ENCODE measurements around the gene HLA-DOA. TPM values are rescaled to one million over a fixed set of nuclear protein-coding genes. Genes with fewer than 3 reads are reported as not detected.

HLA-DOA gene
- polyA plus RNA-seq, 4 donors, result 4.5 to 5.7 (median 5.0) TPM

GRCh38 chr6:32968093-32968866 lies 41.1 kb downstream of the HLA-DOA start, which contains the start of gene BRD2:
TSS of gene BRD2 (plus strand) at chr6:32968594. CDS start at chr6:32972899, 4,305 bp downstream.
- peak; percentile 94 to 98 (median 95) for DNase-seq (ENCODE audit: low read depth in 4 of 4, low spot score in 3 of 4)

- DNase-seq (ENCODE audit: low read depth in 4 of 4, low spot score in 3 of 4), result no peak
Observed at GRCh38 chr6:32967151-32968091, 42.0 kb downstream of the HLA-DOA start.

GRCh38 chr6:32964776-32965175 lies 44.6 kb downstream of the HLA-DOA start:
- no peak for DNase-seq (ENCODE audit: low read depth in 4 of 4, low spot score in 3 of 4)

GRCh38 chr6:32963866-32964265 lies 45.5 kb downstream of the HLA-DOA start:
- no peak for DNase-seq (ENCODE audit: low read depth in 4 of 4, low spot score in 3 of 4)

- DNase-seq (ENCODE audit: low read depth in 4 of 4, low spot score in 3 of 4), result no peak
Observed at GRCh38 chr6:32962213-32962826, 47.1 kb downstream of the HLA-DOA start.

- DNase-seq (ENCODE audit: low read depth in 4 of 4, low spot score in 3 of 4), result no peak
Observed at GRCh38 chr6:32960563-32960962, 48.8 kb downstream of the HLA-DOA start.

- no peak for DNase-seq (ENCODE audit: low read depth in 4 of 4, low spot score in 3 of 4)
Observed at GRCh38 chr6:32956176-32956575, 53.2 kb downstream of the HLA-DOA start.

GRCh38 chr6:32954986-32955802 lies 54.2 kb downstream of the HLA-DOA start:
- no peak for DNase-seq (ENCODE audit: low read depth in 4 of 4, low spot score in 3 of 4)

GRCh38 chr6:32954267-32954666 lies 55.1 kb downstream of the HLA-DOA start:
- no peak for DNase-seq (ENCODE audit: low read depth in 4 of 4, low spot score in 3 of 4)

Other genes with a start within 250 kb of the HLA-DOA start
- gene HLA-DQB2, start 246.1 kb downstream of the HLA-DOA start, polyA plus RNA-seq (ENCODE audit: insufficient read length in 4 of 4), result 1 to 10 TPM in 2 of 4 donors, under 1 TPM in 1, not detected in 1; 0.87 to 1.1 (median 1.0) TPM
- gene HLA-DOB, start 192.6 kb downstream of the HLA-DOA start, polyA plus RNA-seq (ENCODE audit: insufficient read length in 4 of 4), result under 1 TPM in 3 of 4 donors, not detected in 1; 0.14 to 0.29 (median 0.27) TPM
- 10 to 100 TPM in 2 of 4 donors, 1 to 10 TPM in 2; 9.9 to 13.3 (median 10.6) TPM for gene TAP2, start 170.9 kb downstream of the HLA-DOA start, polyA plus RNA-seq (ENCODE audit: insufficient read length in 4 of 4)
- 10 to 100 TPM; 19.4 to 24.4 (median 22.5) TPM for gene PSMB8, start 165.5 kb downstream of the HLA-DOA start, polyA plus RNA-seq (ENCODE audit: insufficient read length in 4 of 4)
- gene TAP1, start 155.9 kb downstream of the HLA-DOA start, polyA plus RNA-seq (ENCODE audit: insufficient read length in 4 of 4), result 10 to 100 TPM in 1 of 4 donors, 1 to 10 TPM in 3; 9.4 to 11.0 (median 9.7) TPM
- 1 to 10 TPM; 5.7 to 6.4 (median 6.0) TPM for gene PSMB9, start 155.4 kb downstream of the HLA-DOA start, polyA plus RNA-seq (ENCODE audit: insufficient read length in 4 of 4)
- 10 to 100 TPM in 3 of 4 donors, 1 to 10 TPM in 1; 9.1 to 76.6 (median 62.8) TPM for gene HLA-DMB, start 68.6 kb downstream of the HLA-DOA start, polyA plus RNA-seq (ENCODE audit: insufficient read length in 4 of 4)
- gene HLA-DMA, start 56.5 kb downstream of the HLA-DOA start, polyA plus RNA-seq (ENCODE audit: insufficient read length in 4 of 4), result 10 to 100 TPM in 3 of 4 donors, 1 to 10 TPM in 1; 6.2 to 18.5 (median 15.6) TPM
- gene BRD2, start 41.0 kb downstream of the HLA-DOA start, polyA plus RNA-seq (ENCODE audit: insufficient read length in 4 of 4), result 100 to 1,000 TPM; 274 to 342 (median 333) TPM
- gene HLA-DPA1, start 64.1 kb upstream of the HLA-DOA start, polyA plus RNA-seq (ENCODE audit: insufficient read length in 4 of 4), result 10 to 100 TPM; 17.1 to 20.5 (median 18.3) TPM
- gene HLA-DPB1, start 66.4 kb upstream of the HLA-DOA start, polyA plus RNA-seq (ENCODE audit: insufficient read length in 4 of 4), result 10 to 100 TPM; 16.7 to 20.4 (median 17.2) TPM
- gene COL11A2, start 182.9 kb upstream of the HLA-DOA start, polyA plus RNA-seq (ENCODE audit: insufficient read length in 4 of 4), result 1 to 10 TPM; 3.0 to 6.9 (median 4.1) TPM
- 10 to 100 TPM; 47.0 to 66.5 (median 55.5) TPM for gene RXRB, start 191.1 kb upstream of the HLA-DOA start, polyA plus RNA-seq (ENCODE audit: insufficient read length in 4 of 4)
- gene SLC39A7, start 191.3 kb upstream of the HLA-DOA start, polyA plus RNA-seq (ENCODE audit: insufficient read length in 4 of 4), result 100 to 1,000 TPM in 3 of 4 donors, 10 to 100 TPM in 1; 91.9 to 139 (median 116) TPM
- 10 to 100 TPM; 10.7 to 29.1 (median 22.2) TPM for gene HSD17B8, start 195.1 kb upstream of the HLA-DOA start, polyA plus RNA-seq (ENCODE audit: insufficient read length in 4 of 4)
- gene RING1, start 198.9 kb upstream of the HLA-DOA start, polyA plus RNA-seq (ENCODE audit: insufficient read length in 4 of 4), result 10 to 100 TPM; 52.8 to 70.6 (median 56.2) TPM